Measurements from ENCODE around the gene TMEM19. TPM values are rescaled to one million over a fixed set of nuclear protein-coding genes. Genes with fewer than 3 reads are reported as not detected.

Gene TMEM19
- total RNA-seq, 1 donor from 2014 or later = 13.7 TPM

GRCh38 chr12:71730936-71731335 lies 45.1 kb downstream of the TMEM19 start:
- H3K27ac Mint-ChIP-seq (ENCODE audit: unreplicated experiment) = no peak overlapping the region
- TF ChIP-seq CTCF (IDR thresholded peaks at IDR 0.05; ENCODE audit: partially characterized antibody, unreplicated experiment) = no peak
- H3K9me3 Mint-ChIP-seq (ENCODE audit: unreplicated experiment) = no peaks in the 10 kb centered on the region
- no peak for DNase-seq
- H3K4me1 Mint-ChIP-seq (ENCODE audit: low read depth, unreplicated experiment) = no peaks in the 10 kb centered on the region
- H3K27me3 Mint-ChIP-seq (ENCODE audit: unreplicated experiment) = no peaks in the 10 kb centered on the region
- H3K36me3 Mint-ChIP-seq (ENCODE audit: unreplicated experiment) = no peaks in the 10 kb centered on the region
- no peak overlapping the region for H3K4me3 Mint-ChIP-seq (ENCODE audit: unreplicated experiment)

GRCh38 chr12:71731439-71732356 lies 45.8 kb downstream of the TMEM19 start:
- Mint-ChIP-seq H3K9me3 (ENCODE audit: unreplicated experiment) (no peaks in the 10 kb centered on the region), H3K36me3 (ENCODE audit: unreplicated experiment) (no peaks in the 10 kb centered on the region), H3K27ac (ENCODE audit: unreplicated experiment) (no peak overlapping the region), H3K4me1 (ENCODE audit: low read depth, unreplicated experiment) (no peaks in the 10 kb centered on the region), H3K27me3 (ENCODE audit: unreplicated experiment) (no peaks in the 10 kb centered on the region), H3K4me3 (ENCODE audit: unreplicated experiment) (no peak overlapping the region)
- DNase-seq = no peak
- no peak for TF ChIP-seq CTCF (IDR thresholded peaks at IDR 0.05; ENCODE audit: partially characterized antibody, unreplicated experiment)

DNA sequence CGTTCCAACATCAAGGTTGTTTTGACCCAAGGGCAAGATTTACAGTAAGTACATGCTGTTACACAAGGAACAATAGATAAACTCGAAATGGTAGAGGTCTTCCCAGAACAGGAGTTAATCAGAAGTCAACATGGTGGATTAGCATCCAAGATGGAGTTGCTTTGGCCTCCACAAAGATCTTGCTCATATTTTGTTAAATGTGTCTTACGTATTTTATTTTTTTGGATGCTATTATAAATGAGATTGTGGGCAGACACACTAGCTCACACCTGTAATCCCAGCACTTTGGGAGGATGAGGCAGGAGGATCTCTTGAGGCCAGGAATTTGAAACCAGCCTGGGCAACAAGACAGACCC lies 46.5 kb downstream of the TMEM19 start:
- no peaks in the 10 kb centered on the region for H3K27me3 Mint-ChIP-seq (ENCODE audit: unreplicated experiment)
- H3K36me3 Mint-ChIP-seq (ENCODE audit: unreplicated experiment) = no peaks in the 10 kb centered on the region
- no peak for DNase-seq
- no peak for TF ChIP-seq CTCF (IDR thresholded peaks at IDR 0.05; ENCODE audit: partially characterized antibody, unreplicated experiment)
- H3K4me3 Mint-ChIP-seq (ENCODE audit: unreplicated experiment) = no peak overlapping the region
- no peaks in the 10 kb centered on the region for H3K4me1 Mint-ChIP-seq (ENCODE audit: low read depth, unreplicated experiment)
- H3K9me3 Mint-ChIP-seq (ENCODE audit: unreplicated experiment) = no peaks in the 10 kb centered on the region
- H3K27ac Mint-ChIP-seq (ENCODE audit: unreplicated experiment) = no peak overlapping the region

DNA sequence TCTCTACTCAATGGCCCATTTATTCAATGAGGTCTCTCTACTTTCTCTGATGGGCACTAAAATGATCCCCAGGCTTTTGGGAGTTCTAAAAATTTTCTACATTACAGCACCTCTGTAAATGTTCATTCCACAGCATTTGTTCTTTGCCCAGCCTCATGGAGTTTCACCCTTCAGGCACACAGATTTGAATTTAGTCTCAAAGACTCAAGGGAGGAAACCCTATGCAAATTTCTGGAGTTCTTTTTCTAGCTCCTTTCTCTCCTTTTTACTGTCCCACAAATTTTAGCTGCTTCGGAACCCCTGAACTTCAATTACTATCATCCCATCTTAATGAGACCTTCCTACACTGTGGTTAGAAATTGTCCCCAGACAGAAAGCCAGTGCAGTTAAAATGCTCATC lies 51.3 kb downstream of the TMEM19 start:
- Mint-ChIP-seq H3K4me1 (ENCODE audit: low read depth, unreplicated experiment) (no peaks in the 10 kb centered on the region), H3K27me3 (ENCODE audit: unreplicated experiment) (no peaks in the 10 kb centered on the region), H3K4me3 (ENCODE audit: unreplicated experiment) (no peak overlapping the region), H3K36me3 (ENCODE audit: unreplicated experiment) (no peaks in the 10 kb centered on the region), H3K9me3 (ENCODE audit: unreplicated experiment) (no peaks in the 10 kb centered on the region), H3K27ac (ENCODE audit: unreplicated experiment) (no peak overlapping the region)
- no peak for DNase-seq
- TF ChIP-seq CTCF (IDR thresholded peaks at IDR 0.05; ENCODE audit: partially characterized antibody, unreplicated experiment) = no peak

- Mint-ChIP-seq H3K4me1 (ENCODE audit: low read depth, unreplicated experiment) (no peaks in the 10 kb centered on the region), H3K4me3 (ENCODE audit: unreplicated experiment) (no peak overlapping the region), H3K27me3 (ENCODE audit: unreplicated experiment) (peaks cover 1% of the 10 kb centered on the region), H3K9me3 (ENCODE audit: unreplicated experiment) (no peaks in the 10 kb centered on the region), H3K27ac (ENCODE audit: unreplicated experiment) (no peak overlapping the region), H3K36me3 (ENCODE audit: unreplicated experiment) (no peaks in the 10 kb centered on the region)
- DNase-seq = no peak
- TF ChIP-seq CTCF (IDR thresholded peaks at IDR 0.05; ENCODE audit: partially characterized antibody, unreplicated experiment) = no peak
Observed at GRCh38 chr12:71742998-71743397, 57.1 kb downstream of the TMEM19 start.

Measured in glutamatergic neuron (in vitro differentiated cells).